Ureter (tissue), 1 donor: ENCODE results near the gene ZC3H18. TPM values are rescaled to one million over a fixed set of nuclear protein-coding genes. Genes with fewer than 3 reads are reported as not detected.
"Not testable (repeated sequence)": the region's sequence is repeated elsewhere in the genome, so short reads cannot be mapped to it uniquely, and the experiment has no call there.

Experiments
- DNase-seq: peaks from one replicate; pipeline ENCODE4 v3.0.0-alpha.2; 2020; ENCODE audit warnings: low spot score
- total RNA-seq: library from RNA; stranded (reverse); gene quantifications from one replicate; pipeline ENCODE4 v1.2.4, GENCODE V29; 2023
- donor health status: DM: yes; HTN: yes; CAD: no.

ZC3H18 gene
- total RNA-seq, 1 donor from 2014 or later: 47.3 TPM

DNA sequence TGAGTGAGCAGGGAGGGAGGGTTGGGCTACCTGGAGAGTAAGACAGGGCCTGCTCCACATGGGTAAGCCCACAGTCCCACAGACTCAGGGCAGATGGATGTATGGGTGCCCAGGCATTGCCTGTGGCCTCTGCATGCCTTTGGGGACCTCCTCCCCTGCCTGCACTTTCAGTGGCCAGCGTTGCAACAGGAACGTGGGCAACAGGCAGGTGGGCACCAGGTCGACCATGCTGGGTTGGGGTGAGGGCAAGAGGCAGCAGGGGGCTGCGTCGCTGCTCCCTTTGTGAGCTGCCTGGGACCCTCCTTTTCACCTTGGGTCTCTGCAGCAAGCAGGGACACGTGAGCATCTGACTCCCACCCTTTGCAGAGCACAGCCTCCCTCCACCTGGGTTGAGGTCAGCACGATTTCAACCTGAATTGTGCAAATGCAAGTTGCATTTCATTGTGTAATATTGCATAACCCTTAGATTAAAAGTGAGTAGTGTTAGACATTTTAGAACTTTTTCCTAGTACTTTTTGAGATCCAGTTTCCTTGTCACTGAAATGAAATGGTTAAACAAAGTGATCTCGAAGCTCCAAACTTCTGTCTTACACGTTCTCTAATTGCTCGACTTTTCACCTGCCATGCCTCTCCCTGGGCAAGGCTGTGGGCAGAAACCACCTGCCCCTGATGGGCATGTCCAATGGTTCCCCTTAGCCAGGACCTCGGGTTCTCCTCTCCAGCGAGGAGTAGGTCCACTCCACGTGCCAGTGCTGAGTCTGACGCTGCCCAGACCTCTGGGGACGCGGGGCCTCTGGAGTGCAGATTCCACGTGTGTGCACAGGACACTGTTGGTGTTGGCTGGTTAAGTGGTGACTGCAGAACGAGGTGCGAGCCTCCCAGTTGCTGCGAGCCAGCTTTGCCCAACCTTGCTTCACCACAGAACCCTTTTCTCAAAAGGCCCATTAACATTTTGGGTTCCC is 35.3 kb downstream of the ZC3H18 start:
- DNase-seq: no peak

DNA sequence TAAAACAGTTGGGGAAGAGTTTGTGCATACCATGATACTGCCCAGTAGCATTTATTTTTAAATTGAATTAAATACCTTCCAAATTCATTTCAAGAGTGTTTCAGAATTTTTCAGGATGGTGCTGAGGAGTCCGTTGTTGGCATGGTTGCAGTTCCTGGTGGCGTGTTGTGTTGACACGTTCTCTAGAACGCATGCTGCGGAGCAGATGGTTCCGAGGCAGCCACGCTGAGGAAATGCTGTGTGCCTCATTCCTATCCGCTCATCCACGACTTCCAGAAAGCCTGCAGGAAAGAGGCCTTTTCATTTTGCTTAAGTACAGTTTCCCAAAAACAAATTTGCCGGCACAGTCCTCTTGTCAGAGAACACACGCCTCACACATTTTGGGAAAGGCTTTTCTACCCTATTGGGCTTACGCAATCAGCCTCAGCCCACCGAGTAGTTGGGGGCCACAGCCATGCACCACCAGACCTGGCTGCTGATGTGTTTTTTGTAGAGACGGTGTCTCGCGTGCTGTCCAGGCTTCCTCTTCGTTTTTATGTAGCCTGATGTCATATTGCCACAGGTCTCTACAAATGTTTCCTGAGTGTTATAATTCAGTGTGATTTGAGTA is 36.0 kb downstream of the ZC3H18 start:
- DNase-seq: no peak

DNA sequence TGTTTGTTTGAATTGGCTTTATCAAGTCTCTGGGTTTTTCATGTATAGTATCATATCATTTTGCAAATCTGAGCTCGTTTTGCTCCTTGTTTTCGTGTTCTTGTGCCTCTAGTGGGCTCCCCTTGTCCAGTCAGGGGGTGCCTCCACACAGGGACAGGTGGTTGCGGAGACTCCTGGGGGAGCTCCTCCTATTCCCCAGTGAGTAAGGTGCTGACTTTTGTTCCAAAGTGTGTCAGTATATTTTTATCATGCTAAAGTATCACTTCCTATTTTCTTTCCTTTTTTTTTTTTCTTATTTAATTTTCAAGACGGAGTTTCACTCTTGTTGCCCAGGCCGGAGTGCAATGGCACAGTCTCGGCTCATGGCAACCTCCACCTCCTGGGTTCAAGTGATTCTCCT is 37.9 kb downstream of the ZC3H18 start:
- DNase-seq: no peak

DNA sequence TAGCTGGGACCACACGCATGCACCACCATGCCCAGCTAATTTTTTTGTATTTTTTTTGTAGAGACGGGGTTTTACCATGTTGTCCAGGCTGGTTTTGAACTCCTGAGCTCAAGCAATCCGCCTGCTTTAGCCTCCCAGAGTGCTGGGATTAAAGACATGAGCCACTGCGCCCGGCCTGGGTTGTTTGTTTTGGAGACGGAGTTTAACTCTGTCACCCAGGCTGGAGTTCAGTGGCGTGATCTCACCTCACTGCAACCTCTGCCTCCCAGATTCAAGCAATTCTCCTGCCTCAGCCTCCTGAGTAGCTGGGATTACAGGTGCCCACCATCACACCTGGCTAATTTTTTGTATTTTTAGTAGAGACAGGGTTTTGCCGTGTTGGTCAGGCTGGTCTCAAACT is 39.2 kb downstream of the ZC3H18 start:
- not testable (repeated sequence) for DNase-seq

DNA sequence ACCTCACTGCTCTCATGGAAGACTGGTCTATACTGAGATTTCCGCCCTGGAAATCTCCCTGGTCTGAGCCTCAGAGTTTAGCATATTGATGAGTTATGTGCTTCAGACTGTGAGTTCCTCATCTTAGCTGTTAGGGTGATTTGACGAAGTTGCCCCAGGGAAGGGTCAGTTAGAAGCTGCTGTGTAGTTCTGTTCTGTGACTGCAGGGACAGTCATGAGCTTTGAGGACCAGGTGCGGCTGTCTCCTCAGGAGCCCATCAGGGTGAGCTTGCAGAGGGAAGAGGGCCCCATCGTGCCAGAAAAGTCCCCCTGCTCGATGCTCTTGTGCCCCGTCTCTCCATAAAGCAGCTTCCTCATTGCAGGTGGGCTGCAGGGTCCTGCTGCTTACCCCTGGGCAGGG is 39.9 kb downstream of the ZC3H18 start:
- DNase-seq: no peak

DNA sequence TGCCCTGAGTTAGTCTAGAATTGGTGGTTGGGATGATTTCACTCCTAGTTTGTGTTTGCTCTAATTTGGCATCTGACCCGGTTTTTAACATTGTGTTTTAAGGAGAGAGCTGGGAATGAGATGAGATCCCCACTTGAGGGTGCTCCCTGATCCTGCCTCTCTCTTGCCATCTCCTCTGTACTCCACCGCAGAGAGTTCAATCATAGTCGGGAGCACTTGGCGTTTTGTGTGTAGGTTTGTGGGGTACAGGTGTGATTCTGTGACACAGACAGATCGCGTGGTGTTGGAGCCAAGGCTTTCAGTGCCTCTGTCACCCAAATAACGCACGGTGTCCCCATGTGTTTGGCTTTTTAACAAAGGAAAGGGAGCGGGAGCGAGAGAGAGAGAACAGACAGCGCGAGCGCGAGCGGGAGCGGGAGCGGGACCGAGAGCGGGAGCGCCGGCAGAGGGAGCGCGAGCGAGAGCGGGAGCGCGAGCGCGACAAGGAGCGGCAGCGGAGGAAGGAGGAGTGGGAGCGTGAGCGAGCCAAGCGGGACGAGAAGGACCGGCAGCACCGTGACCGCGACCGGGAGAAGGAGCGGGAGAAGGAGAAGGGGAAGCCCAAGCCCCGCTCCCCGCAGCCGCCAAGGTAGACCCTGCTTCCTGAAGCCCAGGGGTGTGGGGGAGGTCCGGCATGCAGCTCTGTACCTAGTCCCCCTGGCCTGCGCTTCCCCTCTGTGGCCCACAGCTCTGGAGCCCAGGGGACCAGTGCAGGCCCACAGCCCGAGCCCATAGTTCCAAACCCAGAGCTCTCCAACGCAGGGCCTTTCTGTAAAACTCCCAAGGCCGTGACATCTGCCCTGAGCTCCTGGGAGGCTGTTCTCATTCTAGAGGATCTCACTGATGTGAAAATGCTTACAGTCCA is 41.0 kb downstream of the ZC3H18 start:
- DNase-seq: no peak

DNA sequence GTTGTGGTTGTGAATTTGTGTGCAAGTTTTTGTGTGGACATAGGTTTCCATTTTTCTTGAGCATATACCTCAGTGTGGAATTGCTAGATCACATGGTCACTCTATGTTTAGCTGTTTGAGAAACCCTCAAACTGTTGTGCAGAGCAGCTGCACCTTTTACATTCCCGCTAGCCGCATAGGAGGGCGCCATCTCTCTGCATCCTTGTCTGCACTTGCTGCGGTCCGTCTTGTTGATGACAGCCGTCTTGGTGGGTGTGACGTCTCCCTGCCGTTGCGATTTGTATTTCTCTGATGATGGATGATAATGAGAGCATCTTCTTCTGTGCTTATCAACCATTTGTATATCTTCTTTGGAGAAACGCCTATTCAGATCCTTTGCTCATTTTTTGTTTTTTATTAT is 43.1 kb downstream of the ZC3H18 start:
- DNase-seq: no peak

DNA sequence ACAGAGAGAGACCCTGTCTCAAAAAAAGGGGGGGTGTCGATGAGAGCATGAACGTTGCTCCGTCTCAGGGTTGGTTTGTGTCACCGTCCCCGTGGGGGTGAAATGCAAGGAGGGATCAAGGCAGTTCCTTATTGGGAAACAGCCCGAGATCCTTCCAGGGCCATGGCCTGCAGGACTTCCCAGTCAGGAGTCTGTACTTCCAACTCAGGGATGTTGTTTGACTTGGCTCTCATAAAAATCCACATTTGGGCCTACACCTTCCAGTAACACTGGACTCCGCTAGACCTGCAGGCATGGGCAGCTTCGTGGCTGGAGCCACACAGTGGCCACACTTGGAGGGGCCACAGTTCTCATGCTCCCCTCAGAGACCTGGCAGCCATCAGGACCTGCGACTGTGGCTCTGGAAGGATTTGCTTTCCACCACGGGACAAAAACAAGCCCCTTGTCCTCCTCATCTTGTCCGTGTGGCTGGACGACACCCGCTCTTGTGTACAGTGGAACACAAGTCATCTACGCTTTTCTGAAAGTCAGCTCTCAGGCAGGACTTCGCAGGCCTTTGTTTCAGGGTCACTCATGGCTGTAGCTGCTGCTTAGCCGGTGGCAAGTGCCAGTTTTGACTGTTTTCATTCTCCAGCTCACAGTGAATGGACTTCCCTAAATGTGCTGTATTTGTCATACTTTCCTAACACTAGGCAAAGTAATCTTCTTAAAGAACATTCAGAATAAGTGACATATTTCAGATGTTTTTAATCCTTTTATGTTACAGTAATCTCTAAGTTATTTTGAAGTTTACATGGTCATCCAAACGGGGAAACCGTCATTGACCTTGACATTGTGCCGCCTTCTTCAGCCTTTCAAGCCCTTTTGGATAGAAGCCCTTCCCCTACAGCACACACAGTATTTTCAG is 44.0 kb downstream of the ZC3H18 start:
- DNase-seq: no peak

DNA sequence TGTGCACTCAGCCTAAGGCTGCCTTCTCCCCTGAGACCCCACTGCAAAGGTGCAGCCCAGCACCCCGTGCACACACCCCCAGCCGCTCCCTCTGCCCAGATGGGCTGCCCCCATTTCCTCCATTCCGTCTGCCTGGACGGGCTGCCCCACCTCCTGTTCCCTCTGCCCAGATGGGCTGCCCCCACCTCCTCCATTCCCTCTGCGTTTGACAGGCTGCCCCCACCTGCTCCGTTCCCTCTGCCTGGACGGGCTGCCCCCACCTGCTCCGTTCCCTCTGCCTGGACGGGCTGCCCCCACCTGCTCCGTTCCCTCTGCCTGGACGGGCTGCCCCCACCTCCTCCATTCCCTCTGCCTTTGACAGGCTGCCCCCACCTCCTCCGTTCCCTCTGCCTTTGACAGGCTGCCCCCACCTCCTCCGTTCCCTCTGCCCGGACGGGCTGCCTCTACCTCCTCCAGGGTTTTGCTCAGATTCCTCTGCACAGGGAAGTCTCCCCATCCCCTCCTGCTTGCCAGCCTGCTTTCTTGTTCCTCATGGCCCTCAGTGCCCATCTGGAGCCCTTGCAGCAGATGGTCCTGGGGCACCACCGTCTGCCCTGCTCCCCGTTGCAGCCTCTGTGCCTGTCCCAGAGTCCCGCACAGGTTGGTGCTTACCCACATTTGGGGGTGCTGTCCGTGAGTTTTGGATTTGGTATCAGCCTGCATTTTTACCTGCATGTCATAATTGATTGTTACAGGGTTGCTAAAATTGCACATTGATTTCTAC is 44.8 kb downstream of the ZC3H18 start:
- DNase-seq: no peak

DNA sequence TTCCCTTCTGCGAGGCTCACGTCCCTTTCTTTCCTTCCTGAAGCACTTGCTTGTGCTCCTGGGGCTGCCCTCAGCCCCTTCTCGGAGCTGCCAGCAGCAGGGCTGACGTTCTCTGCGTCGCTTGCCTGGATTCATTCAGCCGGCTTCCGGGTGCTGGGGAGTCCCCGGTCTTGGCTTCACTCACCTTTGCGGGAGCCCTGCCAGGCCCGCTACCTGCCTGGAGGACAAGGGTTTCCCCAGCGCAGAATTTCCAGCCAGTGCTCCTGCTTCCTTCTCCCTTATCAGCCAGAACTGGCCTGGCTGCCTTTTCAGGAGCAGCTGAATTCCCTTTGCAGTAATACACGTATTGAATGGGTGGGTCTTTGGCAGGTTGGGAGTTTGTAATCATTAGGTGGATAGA is 46.1 kb downstream of the ZC3H18 start:
- DNase-seq: peak; percentile 73

DNA sequence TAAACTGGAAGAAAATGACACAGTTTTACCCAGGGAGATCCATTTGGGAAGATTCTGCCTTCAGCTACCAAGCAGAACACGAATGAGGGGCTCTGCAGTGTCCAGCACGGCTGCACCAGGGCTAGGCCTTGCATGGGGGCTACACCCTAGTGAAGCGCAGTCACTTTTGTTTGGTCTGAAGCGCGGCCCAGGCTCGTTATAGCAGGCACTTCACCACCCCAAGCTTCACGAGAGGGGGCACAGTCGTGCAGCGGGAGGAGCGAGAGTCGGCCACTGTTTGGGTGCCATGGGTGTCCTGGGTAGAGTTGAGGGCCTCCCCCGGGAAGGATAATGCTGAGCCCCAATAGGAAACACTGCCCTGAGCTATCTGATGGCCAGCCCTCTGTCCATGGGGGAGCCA is 46.5 kb downstream of the ZC3H18 start:
- DNase-seq: no peak

DNA sequence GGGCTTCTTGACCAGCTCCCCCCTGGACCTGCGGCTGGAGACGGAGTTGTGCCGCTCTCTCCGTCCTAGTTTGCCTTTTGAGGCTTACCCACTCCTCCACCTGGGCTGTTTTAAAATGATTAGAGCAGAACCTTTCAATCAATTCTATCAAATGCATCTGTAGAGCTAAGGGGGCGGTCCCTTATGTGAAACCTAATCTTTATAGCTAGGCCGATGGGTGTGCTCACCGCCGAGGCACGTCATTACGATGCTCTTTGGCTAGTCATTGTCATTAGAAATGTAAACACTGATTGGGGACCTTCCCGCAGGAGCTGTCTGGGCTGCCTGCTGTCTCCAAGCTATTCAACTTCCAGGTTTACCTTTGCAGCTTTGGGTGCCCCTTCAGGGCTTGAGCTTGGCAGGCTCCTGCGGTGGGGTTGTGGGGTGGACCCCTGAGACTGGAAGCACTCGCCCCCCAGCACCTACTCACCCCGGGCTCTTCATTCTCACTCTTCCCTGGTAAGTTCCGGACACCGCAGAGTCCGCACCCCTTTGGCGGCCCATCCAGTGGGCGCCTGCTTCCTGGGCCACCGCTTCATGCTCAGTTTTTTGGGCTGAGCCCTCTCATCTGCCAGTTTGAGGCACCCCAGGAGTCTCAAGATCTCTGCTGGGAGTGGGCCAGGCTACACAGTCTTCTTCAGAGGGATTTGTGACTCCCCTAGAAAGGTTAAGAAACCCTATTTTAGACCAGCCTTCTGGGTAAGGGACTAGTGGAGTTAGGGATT is 47.2 kb downstream of the ZC3H18 start:
- no peak for DNase-seq

DNA sequence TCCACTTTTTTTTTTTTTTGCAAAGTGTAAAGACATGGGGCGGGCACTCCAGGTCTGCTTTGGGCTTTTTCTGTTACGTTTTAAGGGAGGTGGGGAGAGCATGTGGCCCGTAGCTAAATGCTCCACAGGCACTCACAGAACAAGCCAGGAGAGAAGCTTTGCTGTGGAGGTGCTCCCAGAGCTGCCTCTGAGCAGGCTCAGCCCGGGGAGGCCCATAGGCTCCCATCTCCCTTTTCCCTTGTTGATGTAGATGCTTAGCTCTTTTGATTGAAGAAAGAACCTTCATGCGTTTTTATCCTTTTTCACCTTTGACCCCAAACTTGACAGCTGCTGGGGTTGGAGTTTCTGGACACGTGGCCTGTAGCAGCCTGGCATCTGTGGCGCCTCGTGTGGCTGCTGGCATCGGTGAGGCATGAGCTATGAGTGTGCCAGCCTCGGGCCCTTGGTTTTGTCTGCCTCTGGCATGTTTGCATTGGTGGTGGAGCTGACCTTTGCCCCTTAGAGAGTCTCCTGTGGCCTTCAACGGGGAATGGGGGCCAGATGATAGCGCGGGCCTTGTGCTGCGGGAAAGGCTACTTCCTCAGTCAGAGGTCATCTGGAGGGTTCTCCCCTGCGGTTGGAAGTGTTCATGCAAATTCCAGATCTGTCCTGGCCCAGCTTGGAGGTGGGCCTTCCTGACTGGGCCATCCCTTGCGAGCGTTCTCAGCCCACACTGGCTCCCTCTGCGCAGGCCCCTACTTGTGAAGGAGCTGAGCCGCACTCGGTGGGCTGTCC is 48.2 kb downstream of the ZC3H18 start:
- DNase-seq: no peak

DNA sequence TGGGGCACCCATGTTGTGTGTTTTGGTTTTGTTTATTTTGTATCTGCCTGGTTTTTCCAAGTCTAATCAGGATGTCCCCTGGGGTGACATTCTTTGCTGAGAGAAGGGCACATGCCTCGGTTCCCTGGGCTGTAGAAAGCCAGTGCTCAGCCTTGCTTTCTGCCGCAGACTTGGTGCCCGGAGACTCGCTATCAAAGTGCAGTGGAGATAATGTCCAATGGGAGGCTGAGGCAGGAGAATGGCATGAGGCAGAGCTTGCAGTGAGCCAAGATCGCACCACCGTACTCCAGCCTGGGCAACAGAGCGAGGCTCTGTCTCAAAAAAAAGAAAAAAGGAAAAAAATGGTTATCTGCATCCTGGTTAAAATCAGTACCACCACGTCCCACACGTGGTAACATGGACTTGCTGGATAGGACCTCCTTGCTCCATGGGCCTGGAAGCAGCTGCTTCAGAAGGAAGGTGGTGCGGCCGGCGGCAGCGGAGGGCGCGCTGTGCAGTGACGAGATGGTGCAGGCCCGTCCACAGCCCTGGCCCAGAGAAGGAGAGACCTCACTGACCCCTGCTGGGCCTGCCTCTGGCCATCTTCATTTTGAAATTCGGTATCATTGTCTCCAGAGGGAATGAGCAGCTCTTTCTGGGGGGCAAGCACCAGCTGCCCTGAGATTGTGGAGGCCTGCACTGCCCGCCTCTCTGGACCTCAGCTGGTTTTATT is 48.9 kb downstream of the ZC3H18 start:
- no peak for DNase-seq

DNA sequence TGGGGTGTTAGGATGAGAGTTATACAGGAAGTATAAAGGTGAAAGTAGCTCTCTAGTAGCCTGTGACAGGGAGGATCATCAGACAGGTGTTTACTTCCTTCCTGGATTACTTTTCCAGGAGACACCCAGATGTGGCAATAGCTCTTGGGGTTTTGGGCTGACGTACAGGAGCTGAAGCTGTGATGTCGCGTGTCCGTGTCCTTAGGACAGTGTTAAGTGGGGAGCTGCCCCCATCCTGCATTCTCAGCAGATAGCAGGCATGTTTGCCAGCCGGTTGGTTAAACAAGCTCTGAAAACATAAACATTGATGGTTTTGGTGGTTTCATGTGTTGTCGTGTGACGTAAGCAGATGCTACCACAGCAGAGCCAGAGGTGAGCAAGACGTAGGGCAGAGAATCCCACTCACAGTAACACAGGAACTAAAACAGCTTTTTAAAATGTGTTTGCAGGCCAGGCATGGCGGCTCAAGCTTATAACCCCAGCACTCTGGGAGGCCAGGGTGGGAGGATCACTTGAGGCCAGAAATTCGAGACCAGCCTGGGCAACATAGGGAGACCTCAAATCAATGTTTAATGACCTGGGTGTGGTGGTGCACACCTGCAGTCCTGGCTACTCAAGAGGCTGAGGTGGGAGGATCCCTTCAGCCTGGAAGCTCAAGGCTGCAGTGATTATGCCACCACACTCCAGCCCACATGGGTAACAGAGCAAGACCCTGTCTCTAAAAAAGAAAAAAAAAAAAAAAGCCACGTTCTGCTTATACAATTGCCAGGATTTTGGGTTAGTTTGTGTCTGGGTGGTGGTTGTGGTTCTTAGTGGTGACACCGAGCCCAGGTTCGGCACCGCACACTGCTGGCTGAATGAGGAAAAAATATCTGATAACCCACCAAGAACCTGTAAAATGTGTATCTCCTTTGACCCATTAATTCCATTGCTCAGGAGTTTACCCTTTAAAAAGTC is 49.9 kb downstream of the ZC3H18 start:
- no peak for DNase-seq

DNA sequence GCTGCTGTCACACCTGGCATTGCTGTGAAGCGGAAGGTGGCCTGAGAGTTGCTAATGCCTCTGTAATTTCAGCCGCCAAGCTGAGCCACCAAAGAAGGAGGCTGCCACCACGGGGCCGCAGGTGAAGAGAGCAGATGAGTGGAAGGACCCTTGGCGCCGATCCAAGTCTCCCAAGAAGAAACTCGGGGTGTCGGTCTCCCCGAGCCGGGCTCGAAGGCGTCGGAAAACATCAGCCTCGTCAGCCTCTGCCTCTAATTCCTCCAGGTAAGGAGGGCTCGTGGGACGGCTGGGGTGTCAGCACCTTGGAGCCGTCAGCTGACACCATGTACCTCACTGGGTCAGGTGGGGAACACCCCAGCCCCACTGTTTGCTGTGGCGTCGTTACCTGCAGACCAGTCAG is 51.9 kb downstream of the ZC3H18 start:
- no peak for DNase-seq

DNA sequence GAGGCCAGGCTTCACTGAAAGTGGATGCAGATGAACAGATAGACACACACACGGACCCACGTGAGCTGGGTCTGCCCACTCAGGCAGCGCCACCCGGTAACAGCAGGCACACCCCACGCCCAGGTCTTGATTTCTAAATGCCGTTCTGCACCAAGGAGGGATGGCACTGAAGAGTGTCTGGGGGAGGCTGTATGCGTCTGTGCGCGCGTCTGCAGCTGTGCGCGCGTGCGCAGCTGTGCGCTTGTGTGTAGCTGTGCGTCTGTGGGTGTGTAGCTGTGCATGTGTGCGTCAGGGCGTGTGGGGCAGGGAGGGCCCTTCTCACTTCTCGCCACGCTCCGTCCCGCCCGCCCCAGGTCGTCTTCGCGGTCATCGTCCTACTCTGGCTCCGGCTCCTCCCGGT is 52.7 kb downstream of the ZC3H18 start:
- DNase-seq: no peak
